ENCODE measurements around the gene OVOL2.

- TF ChIP-seq CTCF (IDR thresholded peaks at IDR 0.05) (no peak), POLR2A (IDR thresholded peaks at IDR 0.05) (no peak), POLR2AphosphoS5 (IDR thresholded peaks at IDR 0.05) (no peak)
Observed at GRCh38 chr20:18066421-18067333, 9.0 kb upstream of the OVOL2 start.
